Measurements from ENCODE around the gene GNG14. TPM values are rescaled to one million over a fixed set of nuclear protein-coding genes. Genes with fewer than 3 reads are reported as not detected.

The GNG14 gene
- total RNA-seq, 1 experiment from 2014 or later: not detected

DNA sequence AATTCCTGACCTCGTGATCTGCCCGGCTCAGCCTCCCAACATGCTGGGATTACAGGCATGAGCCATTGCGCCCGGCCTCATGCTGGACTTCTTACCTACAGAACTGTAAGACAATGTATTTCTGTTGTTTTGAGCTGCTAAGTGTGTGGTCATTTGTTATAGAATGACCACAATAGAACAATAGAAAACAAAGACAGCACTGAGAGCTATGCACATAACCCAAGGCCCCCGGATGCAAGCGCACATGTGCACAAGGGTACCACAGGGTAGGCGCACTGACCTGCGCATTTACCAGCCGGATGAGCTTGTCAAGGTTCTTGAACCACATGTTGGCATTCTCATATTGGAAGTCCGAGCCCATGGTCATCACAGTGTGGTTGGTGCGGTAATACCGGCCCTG, 26.8 kb upstream of the GNG14 start:
- Histone ChIP-seq H3K27me3 (ENCODE audit: insufficient read depth, low read depth) (no peaks in the 10 kb centered on the region), H3K9me2 (ENCODE audit: insufficient read depth) (no peaks in the 10 kb centered on the region), H3K4me2 (no peak overlapping the region), H3K79me2 (ENCODE audit: low read depth) (no peaks in the 10 kb centered on the region), H3K36me3 (ENCODE audit: low read depth) (0 out of 2 replicates have a peak, but pooled peaks cover 4% of the 10 kb centered on the region), H3K9me3 (ENCODE audit: insufficient read depth, low read depth) (no peaks in the 10 kb centered on the region), H3F3A (ENCODE audit: insufficient read depth, low read depth) (no peaks in the 10 kb centered on the region), H3K4me3 (no peak overlapping the region), H4K20me1 (ENCODE audit: insufficient read depth) (no peaks in the 10 kb centered on the region), H3K4me1 (replicated peaks; ENCODE audit: insufficient read depth) (0 out of 2 replicates have a peak, but pooled peaks cover 4% of the 10 kb centered on the region), H3K27ac (no peak overlapping the region), H2AFZ (no peak overlapping the region)
- TF ChIP-seq EZH2 (IDR thresholded peaks at IDR 0.05; ENCODE audit: low read depth) (no peak), CTCF (conservative IDR thresholded peaks at IDR 0.05) (no peak)
- CTCF ChIA-PET: no interaction called here
- no peak for DNase-seq
- POLR2A ChIA-PET (ENCODE audit: unreplicated experiment): no interaction called here
- intact Hi-C loops (cut with micrococcal nuclease; ENCODE audit: unreplicated experiment): loop anchor here (10.0 kb wide), 1 partner anchor 606 kb away; the partner anchor contains the start of gene ZNF878
- no TSS peak for BruUV-seq (replicated peaks)

DNA sequence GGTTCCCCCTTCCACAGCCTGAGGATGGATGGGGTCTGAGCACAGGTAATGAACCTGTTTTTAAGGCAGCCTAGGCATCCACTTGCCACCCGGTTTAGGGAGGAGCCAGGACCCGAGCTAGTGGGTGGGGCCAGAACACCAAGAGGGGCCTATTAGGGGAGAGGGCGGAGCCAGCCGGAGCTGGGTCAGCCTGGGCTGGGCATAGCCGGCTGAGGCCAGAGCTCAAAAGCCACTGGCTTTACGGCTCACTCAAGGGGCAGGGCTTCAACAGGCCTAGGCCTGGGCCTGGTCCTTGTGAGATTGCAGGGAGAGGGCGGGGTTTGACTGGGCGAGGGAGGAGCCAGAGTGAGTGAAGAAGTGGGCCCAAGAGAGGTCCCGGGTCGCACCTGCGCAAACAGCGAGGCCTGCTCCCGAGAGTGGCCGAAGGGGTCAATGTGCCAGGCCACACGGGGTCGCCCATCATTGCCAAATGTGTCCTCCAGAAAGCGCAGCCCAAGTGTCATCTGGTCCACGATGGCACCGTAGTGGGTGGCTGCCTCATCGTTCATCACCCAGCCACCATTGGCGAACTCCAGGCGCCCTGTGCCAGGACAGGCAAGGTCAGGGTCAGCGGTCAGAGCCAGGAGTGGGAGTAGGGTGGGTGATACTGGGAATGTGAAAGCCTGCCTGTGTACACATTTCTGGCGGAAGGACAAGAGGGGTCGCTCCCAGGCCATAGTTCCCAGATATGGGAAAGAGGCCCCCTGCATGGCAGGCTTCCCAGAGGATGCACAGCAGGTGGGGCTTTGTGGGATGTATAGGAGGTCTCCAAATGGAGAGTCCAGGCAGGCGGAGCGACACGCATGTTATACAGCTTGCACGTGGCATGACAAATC, 23.2 kb upstream of the GNG14 start:
- H3K9me2 ChIP-seq (ENCODE audit: insufficient read depth): no peaks in the 10 kb centered on the region
- H3K4me2 ChIP-seq: no peak overlapping the region
- TF ChIP-seq EZH2 (IDR thresholded peaks at IDR 0.05; ENCODE audit: low read depth) (no peak), CTCF (conservative IDR thresholded peaks at IDR 0.05) (no peak)
- no peaks in the 10 kb centered on the region for H4K20me1 ChIP-seq (ENCODE audit: insufficient read depth)
- POLR2A ChIA-PET (ENCODE audit: unreplicated experiment): no interaction called here
- 0 out of 2 replicates have a peak, but pooled peaks cover 4% of the 10 kb centered on the region for H3K36me3 ChIP-seq (ENCODE audit: low read depth)
- peaks cover 21% of the 10 kb centered on the region for H3K4me1 ChIP-seq (replicated peaks; ENCODE audit: insufficient read depth)
- CTCF ChIA-PET: no interaction called here
- H3K27ac ChIP-seq: no peak overlapping the region
- H3K27me3 ChIP-seq (ENCODE audit: insufficient read depth, low read depth): no peaks in the 10 kb centered on the region
- H3K79me2 ChIP-seq (ENCODE audit: low read depth): peaks cover 25% of the 10 kb centered on the region
- H3K4me3 ChIP-seq: no peak overlapping the region
- no peaks in the 10 kb centered on the region for H3K9me3 ChIP-seq (ENCODE audit: insufficient read depth, low read depth)
- H3F3A ChIP-seq (ENCODE audit: insufficient read depth, low read depth): peaks cover 14% of the 10 kb centered on the region; the same call in 1 of the 2 replicates
- DNase-seq: no peak
- intact Hi-C loops (cut with micrococcal nuclease; ENCODE audit: unreplicated experiment): loop anchor here (5.0 to 10.0 kb wide), 2 partner anchors 610 to 742 kb away; partner anchors contain the start of gene ZNF878
- H2AFZ ChIP-seq: no peak overlapping the region
- BruUV-seq (replicated peaks): no TSS peak

DNA sequence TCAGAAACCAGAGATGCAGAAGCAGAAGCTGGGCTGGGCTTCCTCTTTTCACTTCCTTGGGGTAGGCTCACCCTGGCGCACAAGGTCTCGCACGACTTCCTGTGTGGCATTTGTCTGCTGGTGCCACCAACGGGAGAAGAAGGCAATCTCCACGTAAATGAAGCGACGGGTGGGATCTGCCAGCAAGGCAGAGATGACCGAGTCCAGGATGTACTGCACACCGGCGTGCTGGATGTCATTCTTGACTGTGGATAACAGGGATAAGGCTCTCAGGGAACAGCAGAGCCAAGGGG, 22.6 kb upstream of the GNG14 start:
- H3K4me3 ChIP-seq: no peak overlapping the region
- CTCF ChIA-PET: no interaction called here
- no peaks in the 10 kb centered on the region for H3K9me2 ChIP-seq (ENCODE audit: insufficient read depth)
- intact Hi-C loops (cut with micrococcal nuclease; ENCODE audit: unreplicated experiment): loop anchor here (5.0 to 10.0 kb wide), 2 partner anchors 610 to 743 kb away; partner anchors contain the start of gene ZNF878
- no peak for DNase-seq
- H3K36me3 ChIP-seq (ENCODE audit: low read depth): 0 out of 2 replicates have a peak, but pooled peaks cover 4% of the 10 kb centered on the region
- POLR2A ChIA-PET (ENCODE audit: unreplicated experiment): no interaction called here
- H3K27ac ChIP-seq: no peak overlapping the region
- peaks cover 21% of the 10 kb centered on the region for H3K4me1 ChIP-seq (replicated peaks; ENCODE audit: insufficient read depth)
- H3F3A ChIP-seq (ENCODE audit: insufficient read depth, low read depth): peaks cover 17% of the 10 kb centered on the region; the same call in 1 of the 2 replicates
- BruUV-seq (replicated peaks): no TSS peak
- H3K4me2 ChIP-seq: peak overlapping the region; percentile 81; the same call in 1 of the 2 replicates
- TF ChIP-seq CTCF (conservative IDR thresholded peaks at IDR 0.05) (no peak), EZH2 (IDR thresholded peaks at IDR 0.05; ENCODE audit: low read depth) (no peak)
- no peaks in the 10 kb centered on the region for H4K20me1 ChIP-seq (ENCODE audit: insufficient read depth)
- peaks cover 30% of the 10 kb centered on the region for H3K79me2 ChIP-seq (ENCODE audit: low read depth)
- H3K27me3 ChIP-seq (ENCODE audit: insufficient read depth, low read depth): no peaks in the 10 kb centered on the region
- H2AFZ ChIP-seq: no peak overlapping the region
- H3K9me3 ChIP-seq (ENCODE audit: insufficient read depth, low read depth): no peaks in the 10 kb centered on the region

Data from PC-9 (cell line).